ENCODE measurements around the gene PIP5K1C. TPM values are rescaled to one million over a fixed set of nuclear protein-coding genes. Genes with fewer than 3 reads are reported as not detected.

PIP5K1C gene
- total and polyA plus RNA-seq, 10 of the 15 experiments (the other 5 are each of a cell fraction or from before 2014, with no cell fraction given), result 0.39 to 19.6 (median 5.3) TPM

GRCh38 chr19:3737487-3738205, 37.4 kb upstream of the PIP5K1C start:
- POLR2A ChIA-PET, result no interaction called here
- Histone ChIP-seq H2AFZ (ENCODE audit: control insufficient read depth, low read depth, low read length) (no peak overlapping the region), H3K9me3 (replicated peaks; ENCODE audit: control insufficient read depth, insufficient read depth, low read length) (no peaks in the 10 kb centered on the region), H3K4me2 (ENCODE audit: control insufficient read depth, insufficient read depth) (no peak overlapping the region), H4K20me1 (ENCODE audit: control insufficient read depth, insufficient read depth) (no peaks in the 10 kb centered on the region), H3K27ac (ENCODE audit: control insufficient read depth, insufficient read depth) (no peak overlapping the region), H3K36me3 (ENCODE audit: control insufficient read depth in 2 of 2, insufficient read depth in 2 of 2, low read length in 1 of 2) (no peaks in the 10 kb centered on the region), H3K4me1 (ENCODE audit: control insufficient read depth, insufficient read depth, low read length) (no peaks in the 10 kb centered on the region), H3K9ac (ENCODE audit: control insufficient read depth, insufficient read depth, low read length) (no peak overlapping the region), H3K79me2 (ENCODE audit: control insufficient read depth, insufficient read depth, low read length) (no peaks in the 10 kb centered on the region), H3K4me3 (no peak overlapping the region), H3K27me3 (replicated peaks in 1 of 2; ENCODE audit: control insufficient read depth in 2 of 2, insufficient read depth in 2 of 2, low read length in 1 of 2) (no peaks in the 10 kb centered on the region)
- ATAC-seq (no peak), FAIRE-seq (no peak), DNase-seq (ENCODE audit: low read depth, low spot score) (no peak)
- in situ Hi-C loops (cut with MboI) (no loop called here), intact Hi-C loops (cut with micrococcal nuclease; ENCODE audit: unreplicated experiment) (no loop called here)
- 26% methylated on average over 10 of the region's 10 CpGs for WGBS (ENCODE audit: insufficient coverage, insufficient replicate concordance, low lambda C conversion rate, missing lambda C conversion rate)
- CTCF ChIA-PET, result no interaction called here
- no TSS peak for BruUV-seq (replicated peaks)
- TF ChIP-seq SIX5 (IDR thresholded peaks at IDR 0.05; ENCODE audit: low read depth, low read length, severe bottlenecking) (no peak), USF2 (IDR thresholded peaks at IDR 0.05; ENCODE audit: borderline replicate concordance, low read depth, low read length) (no peak), BCL3 (IDR thresholded peaks at IDR 0.05; ENCODE audit: borderline replicate concordance, insufficient read depth, low read depth, low read length, poor library complexity, severe bottlenecking) (no peak), STAT3 (IDR thresholded peaks at IDR 0.05; ENCODE audit: low read depth, low read length) (no peak), NFXL1 (IDR thresholded peaks at IDR 0.05; ENCODE audit: borderline replicate concordance) (no peak), SRF (IDR thresholded peaks at IDR 0.05; ENCODE audit: low read depth in 2 of 2, low read length in 2 of 2) (no peak), RCOR1 (conservative IDR thresholded peaks at IDR 0.05; ENCODE audit: low read depth, low read length) (no peak), IKZF2 (IDR thresholded peaks at IDR 0.05) (no peak), PAX5 (IDR thresholded peaks at IDR 0.05; ENCODE audit: borderline replicate concordance, low read depth, low read length) (no peak), MYC (IDR thresholded peaks at IDR 0.05; ENCODE audit: insufficient read depth, insufficient read length, insufficient replicate concordance, low read length, severe bottlenecking) (no peak), CREB1 (IDR thresholded peaks at IDR 0.05; ENCODE audit: low read depth) (no peak), ZBTB4 (CRISPR knock-in tag; IDR thresholded peaks at IDR 0.05) (no peak), BMI1 (IDR thresholded peaks at IDR 0.05; ENCODE audit: borderline replicate concordance) (no peak), POLR2AphosphoS2 (IDR thresholded peaks at IDR 0.05; ENCODE audit: low read depth, low read length) (no peak), TBL1XR1 (IDR thresholded peaks at IDR 0.05; ENCODE audit: low read depth, low read length) (no peak)
- SMC1A ChIA-PET (ENCODE audit: uncharacterized antibody, unreplicated experiment), result no interaction called here
- RAD21 ChIA-PET (ENCODE audit: unreplicated experiment), result no interaction called here
